Immature natural killer cell (primary cell): Measurements from ENCODE around the gene LRP2. TPM values are rescaled to one million over a fixed set of nuclear protein-coding genes. Genes with fewer than 3 reads are reported as not detected.
"Not testable (repeated sequence)": the region's sequence is repeated elsewhere in the genome, so short reads cannot be mapped to it uniquely, and the experiment has no call there.

Source experiments
- DNase-seq, 3 donors: peaks; one replicate each; pipeline ENCODE4 v3.0.0; 2022; ENCODE audit warnings: mixed read lengths in 1 of 3
- H3K27ac Mint-ChIP-seq, 6 donors: one replicate each; pipeline ENCODE4 v1.8.0; 2020; ENCODE audit warnings: mixed read lengths in 6 of 6, mild to moderate bottlenecking in 5 of 6, inconsistent platforms in 4 of 6, moderate library complexity in 3 of 6
- H3K27me3 Mint-ChIP-seq, 3 donors: one replicate each; pipeline ENCODE4 v1.8.0; 2020 to 2021; ENCODE audit warnings: low read depth in 3 of 3, mild to moderate bottlenecking in 3 of 3, mixed read lengths in 3 of 3, moderate library complexity in 3 of 3, inconsistent platforms in 1 of 3
- H3K36me3 Mint-ChIP-seq, 3 donors: one replicate each; pipeline ENCODE4 v1.8.0; 2020; ENCODE audit warnings: mixed read lengths in 3 of 3, inconsistent platforms in 2 of 3, mild to moderate bottlenecking in 2 of 3
- H3K4me1 Mint-ChIP-seq, 2 donors: one replicate each; pipeline ENCODE4 v1.8.0; 2020; ENCODE audit warnings: inconsistent platforms in 2 of 2, mild to moderate bottlenecking in 2 of 2, mixed read lengths in 2 of 2, moderate library complexity in 1 of 2
- H3K4me3 Mint-ChIP-seq, 5 donors: one replicate each; pipeline ENCODE4 v1.8.0; 2020; ENCODE audit warnings: mild to moderate bottlenecking in 5 of 5, mixed read lengths in 5 of 5, inconsistent platforms in 3 of 5, moderate library complexity in 3 of 5
- H3K9me3 Mint-ChIP-seq, 6 donors: one replicate each; pipeline ENCODE4 v1.8.0; 2020; ENCODE audit warnings: mild to moderate bottlenecking in 6 of 6, mixed read lengths in 6 of 6, inconsistent platforms in 4 of 6, moderate library complexity in 3 of 6
- polyA plus RNA-seq, 3 donors: library from polyadenylated mRNA; unstranded; fragments of 300-500 nt; fragmentation: Illumina TruSeq; gene quantifications; one replicate each; pipeline ENCODE4 v1.2.3, GENCODE V29; 2021

The LRP2 gene
- not detected for polyA plus RNA-seq

DNA sequence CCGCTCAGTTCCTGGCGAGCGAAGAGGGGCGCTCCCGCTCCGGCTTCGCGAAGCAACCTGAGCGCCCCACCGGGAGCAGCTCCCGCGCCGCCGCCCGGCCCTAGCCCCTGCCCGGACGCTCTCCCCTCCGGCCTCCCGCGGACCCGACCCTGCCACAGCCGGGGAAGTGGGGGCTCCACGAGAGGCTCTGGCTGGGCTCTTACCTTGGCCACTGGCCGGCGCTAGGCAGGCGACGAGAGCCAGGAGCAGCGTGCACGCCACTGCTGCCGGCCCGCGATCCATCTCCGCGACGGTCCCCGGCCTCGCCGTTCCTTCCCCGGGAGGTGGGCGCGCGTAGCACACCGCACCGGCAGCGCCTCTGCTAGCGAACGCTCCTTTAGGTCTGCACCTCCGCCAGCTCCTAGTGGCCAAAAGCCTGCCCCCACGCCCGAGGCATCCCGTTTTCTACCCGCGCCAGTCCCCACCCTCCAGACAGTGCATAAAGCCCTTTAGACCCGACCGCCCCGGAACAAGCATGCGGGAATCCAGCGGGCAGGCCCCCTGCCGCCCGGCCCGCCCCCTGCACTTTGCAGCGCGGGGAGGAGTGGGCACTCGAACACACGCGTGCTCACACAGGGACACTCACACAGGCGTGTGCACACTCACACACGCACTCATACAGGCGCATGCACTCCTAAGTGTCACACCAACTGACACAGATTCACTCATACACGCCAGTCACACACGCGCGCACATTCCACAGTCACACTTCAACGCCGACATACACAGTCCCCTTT, at the start of gene LRP2:
TSS of gene LRP2 (minus strand) at position 417 of the 776 bp plus-strand sequence. CDS start at position 282, 135 bp downstream.
- DNase-seq: peak in 2 of 3 donors; percentile 25 to 35
- H3K27me3 Mint-ChIP-seq: peaks cover 5 to 37% (median 19%) of the 10 kb centered on the region in 3 donors
- H3K36me3 Mint-ChIP-seq: peaks cover 0 to 4% (median 0%) of the 10 kb centered on the region in 3 donors

DNA sequence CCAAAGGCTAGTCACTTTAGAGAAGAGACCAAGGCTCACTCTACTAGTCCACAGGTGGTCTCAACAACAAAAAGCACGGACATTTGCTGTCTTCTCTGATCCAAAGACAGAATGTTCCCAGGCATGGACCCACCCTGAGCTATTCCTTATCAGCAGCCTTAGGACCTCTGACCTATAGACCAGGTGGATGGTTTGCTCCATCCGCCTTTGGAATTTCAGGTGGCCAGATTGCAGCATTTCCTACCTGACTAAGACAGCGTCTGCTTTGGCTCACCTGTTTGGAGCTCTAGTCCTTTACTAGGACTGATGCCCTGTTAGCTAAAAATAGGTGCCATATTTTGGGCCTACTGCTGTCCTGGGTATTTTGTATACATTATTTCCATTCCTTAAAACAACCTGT, 44.6 kb upstream of the LRP2 start:
- no peaks in the 10 kb centered on the region for H3K36me3 Mint-ChIP-seq
- H3K27ac Mint-ChIP-seq: no peak overlapping the region
- no peaks in the 10 kb centered on the region for H3K4me1 Mint-ChIP-seq
- DNase-seq: no peak
- peaks cover 0 to 3% (median 2%) of the 10 kb centered on the region in 3 donors for H3K27me3 Mint-ChIP-seq
- H3K4me3 Mint-ChIP-seq: no peak overlapping the region
- no peaks in the 10 kb centered on the region for H3K9me3 Mint-ChIP-seq

More for the DNA sequence above, at the start of gene LRP2:
- Mint-ChIP-seq H3K9me3 (peaks cover 0 to 6% (median 0%) of the 10 kb centered on the region in 6 donors), H3K4me3 (peak within 1 kb of the TSS; percentile 84 to 96 (median 94)), H3K27ac (peak within 1 kb of the TSS in 3 of 6 donors; percentile 14 to 79 (median 26)), H3K4me1 (peaks cover 33 to 35% of the 10 kb centered on the region in 2 donors)

DNA sequence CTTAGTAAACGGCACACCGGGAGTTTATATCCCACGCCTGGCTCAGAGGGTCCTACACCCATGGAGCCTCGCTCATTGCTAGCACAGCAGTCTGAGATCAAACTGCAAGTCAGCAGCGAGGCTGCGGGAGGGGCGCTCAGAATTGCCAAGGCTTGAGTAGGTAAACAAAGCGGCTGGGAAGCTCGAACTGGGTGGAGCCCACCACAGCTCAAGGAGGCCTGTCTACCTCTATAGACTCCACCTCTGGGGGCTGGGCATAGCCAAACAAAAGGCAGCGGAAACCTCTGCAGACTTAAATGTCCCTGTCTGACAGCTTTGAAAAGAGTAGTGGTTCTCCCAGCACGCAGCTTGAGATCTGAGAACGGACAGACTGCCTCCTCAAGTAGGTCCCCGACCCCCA, 37.2 kb upstream of the LRP2 start:
- not testable (repeated sequence) for DNase-seq, H3K27ac Mint-ChIP-seq, H3K4me1 Mint-ChIP-seq, H3K27me3 Mint-ChIP-seq, H3K4me3 Mint-ChIP-seq, H3K9me3 Mint-ChIP-seq, H3K36me3 Mint-ChIP-seq

DNA sequence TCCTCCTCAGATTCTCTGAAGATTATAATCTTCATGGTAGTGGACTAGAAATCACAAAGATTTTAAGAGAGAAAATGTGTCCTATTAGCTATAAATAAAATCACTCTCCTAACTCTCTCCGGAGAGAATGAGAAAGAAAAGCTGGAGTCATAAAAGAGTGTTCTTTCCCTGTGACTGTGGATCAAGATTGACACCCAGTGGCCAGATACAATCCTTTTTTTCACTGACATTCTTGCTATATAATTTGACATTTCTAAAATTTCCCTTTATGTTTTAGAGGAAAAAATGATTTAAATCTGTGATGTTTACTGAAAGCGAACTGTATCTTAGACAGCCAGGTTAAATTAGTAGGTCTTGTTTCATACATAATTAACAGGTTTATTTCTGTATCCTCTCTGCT, 35.4 kb upstream of the LRP2 start:
- DNase-seq: no peak
- no peaks in the 10 kb centered on the region for H3K9me3 Mint-ChIP-seq
- H3K27ac Mint-ChIP-seq: no peak overlapping the region
- H3K4me1 Mint-ChIP-seq: no peaks in the 10 kb centered on the region
- H3K36me3 Mint-ChIP-seq: no peaks in the 10 kb centered on the region
- no peak overlapping the region for H3K4me3 Mint-ChIP-seq
- H3K27me3 Mint-ChIP-seq: peaks cover 2 to 7% (median 6%) of the 10 kb centered on the region in 3 donors

DNA sequence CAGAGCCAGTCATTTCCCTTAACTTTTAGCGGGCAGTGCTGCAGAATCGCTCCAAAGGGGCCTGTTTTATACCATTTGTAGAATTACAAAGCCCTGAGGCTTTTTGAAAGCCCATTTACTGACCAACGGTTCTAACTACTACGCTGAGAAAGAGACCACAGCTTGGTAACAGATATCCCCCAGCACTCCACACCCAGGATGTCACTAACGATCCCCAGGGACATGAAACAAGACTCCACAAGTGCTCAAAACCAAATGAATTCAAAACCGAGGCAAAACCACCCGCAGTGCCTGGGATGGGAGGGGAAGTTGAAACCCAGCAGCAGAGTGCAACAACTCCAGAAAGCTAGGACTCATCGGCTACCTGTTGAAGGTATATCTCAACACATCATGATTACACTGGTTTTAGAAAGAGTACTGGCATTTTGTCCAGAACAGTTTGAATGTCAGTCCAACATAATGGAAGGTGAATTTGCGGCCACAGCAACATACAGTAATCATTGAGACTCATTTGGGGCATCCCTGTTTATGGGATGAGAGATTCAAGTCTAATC, 33.6 kb upstream of the LRP2 start:
- Mint-ChIP-seq H3K4me3 (no peak overlapping the region), H3K27me3 (peaks cover 2 to 9% (median 6%) of the 10 kb centered on the region in 3 donors), H3K27ac (no peak overlapping the region), H3K9me3 (no peaks in the 10 kb centered on the region), H3K4me1 (no peaks in the 10 kb centered on the region), H3K36me3 (no peaks in the 10 kb centered on the region)
- DNase-seq: no peak

DNA sequence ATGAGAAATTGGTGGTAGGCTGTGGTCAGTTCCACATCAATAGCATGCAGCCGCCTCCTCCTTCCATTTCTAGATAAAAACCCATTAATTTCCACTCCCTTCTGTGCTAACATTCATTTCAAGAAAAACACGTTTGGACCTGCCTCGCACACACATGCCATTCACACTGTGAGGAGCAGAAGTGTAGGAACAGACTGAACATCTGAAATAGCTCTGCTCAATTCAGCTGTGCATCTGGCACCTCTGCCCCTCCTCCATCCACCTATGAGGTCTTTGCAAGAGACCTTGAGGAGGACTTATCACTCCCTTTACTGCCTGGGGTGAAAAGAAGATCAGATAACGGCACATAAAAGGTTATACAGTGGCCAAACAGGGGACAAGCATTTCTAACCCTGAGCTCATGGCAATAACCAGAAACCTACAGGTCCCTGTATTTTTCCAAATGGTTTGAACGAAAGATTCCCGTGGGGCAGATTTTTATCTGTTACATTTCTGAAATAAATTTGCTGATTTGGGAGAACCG, 30.8 kb upstream of the LRP2 start:
- no peak for DNase-seq
- Mint-ChIP-seq H3K36me3 (no peaks in the 10 kb centered on the region), H3K27ac (no peak overlapping the region), H3K9me3 (no peaks in the 10 kb centered on the region), H3K27me3 (peaks cover 2 to 6% (median 4%) of the 10 kb centered on the region in 3 donors), H3K4me1 (no peaks in the 10 kb centered on the region), H3K4me3 (no peak overlapping the region)

DNA sequence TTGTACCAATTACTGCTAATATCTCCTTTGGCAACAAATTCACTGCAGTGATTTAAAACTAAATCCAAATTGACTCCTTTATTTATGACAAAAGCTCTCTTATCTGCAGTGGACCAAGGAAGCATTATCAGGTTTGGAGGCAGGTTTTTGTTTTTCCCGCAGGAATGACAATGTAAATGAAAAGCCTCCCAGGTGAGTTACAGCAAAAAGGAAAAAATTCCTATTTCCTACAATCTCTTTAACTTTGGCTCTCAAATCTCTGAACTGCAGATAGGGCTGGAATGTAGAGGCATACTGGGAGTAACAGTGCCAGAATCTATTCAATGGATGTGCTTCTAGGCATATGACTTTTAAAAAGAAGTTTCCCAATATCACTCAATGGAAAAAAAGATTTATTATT, 28.9 kb upstream of the LRP2 start:
- no peak for DNase-seq
- H3K4me3 Mint-ChIP-seq: no peak overlapping the region
- H3K36me3 Mint-ChIP-seq: no peaks in the 10 kb centered on the region
- no peaks in the 10 kb centered on the region for H3K4me1 Mint-ChIP-seq
- H3K9me3 Mint-ChIP-seq: no peaks in the 10 kb centered on the region
- peaks cover 0 to 9% (median 8%) of the 10 kb centered on the region in 3 donors for H3K27me3 Mint-ChIP-seq
- no peak overlapping the region for H3K27ac Mint-ChIP-seq

DNA sequence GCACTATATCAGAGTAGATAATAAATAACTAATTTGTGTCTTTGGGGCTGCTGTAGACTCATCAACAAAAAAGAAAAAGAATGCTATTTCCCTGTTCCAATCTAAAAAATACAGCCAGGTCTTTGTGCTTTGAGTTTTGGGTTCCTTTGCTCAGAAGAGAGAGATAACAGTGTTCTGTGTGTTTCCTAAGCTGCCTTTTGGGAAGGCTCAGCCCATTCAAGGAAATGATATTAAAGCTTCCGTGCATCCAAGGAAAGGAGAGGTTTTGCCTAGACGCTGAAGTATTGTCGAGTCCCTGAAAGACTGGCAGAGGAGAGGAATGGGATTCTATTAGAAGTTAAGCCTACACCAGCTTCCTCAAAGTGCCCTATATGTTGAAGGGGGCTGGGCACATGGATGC, 25.8 kb upstream of the LRP2 start:
- no peak for DNase-seq
- peaks cover 0 to 10% (median 6%) of the 10 kb centered on the region in 3 donors for H3K27me3 Mint-ChIP-seq
- no peak overlapping the region for H3K4me3 Mint-ChIP-seq
- no peak overlapping the region for H3K27ac Mint-ChIP-seq
- no peaks in the 10 kb centered on the region for H3K36me3 Mint-ChIP-seq
- H3K4me1 Mint-ChIP-seq: no peaks in the 10 kb centered on the region
- H3K9me3 Mint-ChIP-seq: no peaks in the 10 kb centered on the region

DNA sequence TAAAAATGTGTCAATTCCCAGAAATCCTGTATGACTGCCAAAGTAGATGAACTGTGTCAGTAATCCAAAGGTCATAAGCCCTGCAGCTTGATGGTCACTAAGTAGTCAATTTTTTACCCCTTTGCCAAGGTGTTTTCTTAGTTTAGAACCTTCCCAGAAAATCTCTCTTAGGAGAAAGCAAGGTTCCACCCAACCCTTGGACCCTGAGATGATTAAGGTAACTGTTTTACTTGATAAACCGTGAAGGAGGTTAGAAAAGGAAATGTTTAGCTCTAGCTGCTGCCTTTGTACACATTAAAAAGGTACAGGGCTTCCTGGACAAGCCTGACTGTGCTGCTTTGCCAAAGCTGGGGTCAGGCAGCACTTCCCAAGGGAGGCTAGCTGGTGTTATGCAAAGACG, 24.4 kb upstream of the LRP2 start:
- no peak overlapping the region for H3K4me3 Mint-ChIP-seq
- no peak for DNase-seq
- H3K27ac Mint-ChIP-seq: no peak overlapping the region
- H3K9me3 Mint-ChIP-seq: no peaks in the 10 kb centered on the region
- no peaks in the 10 kb centered on the region for H3K4me1 Mint-ChIP-seq
- peaks cover 0 to 10% (median 6%) of the 10 kb centered on the region in 3 donors for H3K27me3 Mint-ChIP-seq
- no peaks in the 10 kb centered on the region for H3K36me3 Mint-ChIP-seq

DNA sequence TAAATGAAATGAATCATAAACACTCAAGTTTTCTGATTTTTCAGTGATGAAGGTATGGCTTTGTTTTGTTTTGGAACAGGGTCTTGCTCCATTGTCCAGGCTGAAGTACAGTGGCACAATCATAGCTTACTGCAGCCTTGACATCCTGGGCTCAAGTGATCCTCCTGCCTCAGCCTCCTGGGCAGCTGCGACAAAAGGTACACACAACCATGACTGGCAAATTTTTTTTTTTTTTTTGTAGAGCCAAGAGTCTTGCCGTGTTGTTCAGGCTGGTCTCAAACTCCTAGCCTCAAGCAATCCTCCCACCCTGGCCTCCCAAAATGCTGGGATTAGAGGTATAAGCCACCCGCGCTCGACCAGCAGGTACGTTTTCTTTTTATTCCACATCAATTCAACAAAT, 22.5 kb upstream of the LRP2 start:
- Mint-ChIP-seq H3K36me3 (no peaks in the 10 kb centered on the region), H3K4me1 (no peaks in the 10 kb centered on the region), H3K9me3 (no peaks in the 10 kb centered on the region), H3K27me3 (peaks cover 0 to 11% (median 6%) of the 10 kb centered on the region in 3 donors), H3K4me3 (no peak overlapping the region), H3K27ac (no peak overlapping the region)
- DNase-seq: no peak

DNA sequence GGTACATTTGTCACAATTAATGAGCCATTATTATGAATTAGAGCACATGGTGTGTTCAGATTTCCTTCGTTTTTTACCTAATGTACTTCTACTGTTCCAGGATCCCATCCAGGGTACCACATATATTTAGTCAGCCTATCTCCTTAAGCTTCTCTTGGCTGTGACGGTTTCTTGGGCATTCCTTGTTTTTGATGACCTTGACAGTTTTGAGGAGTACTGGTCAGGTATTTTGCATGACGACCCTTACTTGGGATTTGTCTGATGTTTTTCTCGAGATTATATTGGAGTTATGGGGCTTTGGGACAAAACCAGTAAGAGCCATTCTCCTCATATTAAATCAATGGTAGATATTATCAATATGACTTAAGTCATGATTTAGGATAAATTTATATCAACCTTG, 10.2 kb upstream of the LRP2 start:
- Mint-ChIP-seq H3K36me3 (no peaks in the 10 kb centered on the region), H3K4me1 (no peaks in the 10 kb centered on the region), H3K4me3 (no peak overlapping the region), H3K9me3 (peaks cover 0 to 3% (median 0%) of the 10 kb centered on the region in 6 donors), H3K27me3 (peaks cover 0 to 1% (median 0%) of the 10 kb centered on the region in 3 donors), H3K27ac (no peak overlapping the region)
- no peak for DNase-seq

DNA sequence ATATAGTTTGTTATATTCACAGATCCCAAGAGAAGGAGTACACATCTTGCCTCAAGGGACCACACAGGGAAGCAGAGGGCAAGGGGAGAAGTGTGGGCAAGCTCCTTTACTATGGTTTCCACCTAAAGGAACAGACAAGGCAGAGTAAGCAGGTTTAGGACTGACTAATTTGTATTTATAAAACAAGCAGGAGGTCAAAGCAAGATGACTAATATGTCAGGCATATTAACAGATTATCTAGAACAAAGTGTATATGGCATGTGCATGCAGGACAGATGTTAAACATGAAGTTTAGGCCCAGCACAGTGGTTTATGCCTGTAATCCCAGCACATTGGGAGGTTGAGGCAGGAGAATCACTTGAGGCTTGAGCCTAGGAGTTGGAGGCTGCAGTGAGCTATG, 3.7 kb upstream of the LRP2 start:
- Mint-ChIP-seq H3K4me3 (no peak overlapping the region), H3K4me1 (peaks cover 33 to 35% of the 10 kb centered on the region in 2 donors), H3K36me3 (peaks cover 0 to 4% (median 0%) of the 10 kb centered on the region in 3 donors), H3K9me3 (peaks cover 0 to 3% (median 0%) of the 10 kb centered on the region in 6 donors), H3K27me3 (peaks cover 2 to 23% (median 18%) of the 10 kb centered on the region in 3 donors), H3K27ac (peak overlapping the region in 1 of 6 donors; percentile 10)
- DNase-seq: no peak

DNA sequence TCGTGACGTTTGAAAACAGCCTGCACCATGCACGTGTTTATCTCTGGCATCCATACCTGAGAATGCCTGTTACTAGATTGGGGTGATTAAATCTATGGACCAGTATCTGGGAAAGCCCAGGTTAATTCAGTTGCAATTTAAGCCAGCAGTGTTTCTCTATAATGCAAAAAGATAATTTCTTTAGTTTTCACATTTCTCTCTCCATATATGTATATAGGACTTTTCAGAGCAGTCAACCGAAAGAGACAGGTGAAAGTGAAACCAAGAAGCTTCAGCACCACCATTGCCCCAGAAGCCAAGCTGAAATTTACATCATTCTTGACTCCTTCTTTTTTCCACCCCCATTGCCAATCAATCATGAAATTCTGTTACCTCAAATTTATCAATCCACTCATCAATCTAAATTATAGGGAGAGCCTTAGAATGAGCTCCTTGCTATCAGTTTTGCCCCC, 2.7 kb upstream of the LRP2 start:
- Mint-ChIP-seq H3K9me3 (peaks cover 0 to 3% (median 0%) of the 10 kb centered on the region in 6 donors), H3K27ac (peak overlapping the region in 4 of 6 donors; percentile 30 to 76 (median 62)), H3K27me3 (peaks cover 2 to 25% (median 19%) of the 10 kb centered on the region in 3 donors), H3K36me3 (peaks cover 0 to 4% (median 0%) of the 10 kb centered on the region in 3 donors), H3K4me1 (peaks cover 33 to 35% of the 10 kb centered on the region in 2 donors), H3K4me3 (peak overlapping the region; percentile 84 to 96 (median 94))
- peak in 2 of 3 donors; percentile 17 to 28 for DNase-seq

DNA sequence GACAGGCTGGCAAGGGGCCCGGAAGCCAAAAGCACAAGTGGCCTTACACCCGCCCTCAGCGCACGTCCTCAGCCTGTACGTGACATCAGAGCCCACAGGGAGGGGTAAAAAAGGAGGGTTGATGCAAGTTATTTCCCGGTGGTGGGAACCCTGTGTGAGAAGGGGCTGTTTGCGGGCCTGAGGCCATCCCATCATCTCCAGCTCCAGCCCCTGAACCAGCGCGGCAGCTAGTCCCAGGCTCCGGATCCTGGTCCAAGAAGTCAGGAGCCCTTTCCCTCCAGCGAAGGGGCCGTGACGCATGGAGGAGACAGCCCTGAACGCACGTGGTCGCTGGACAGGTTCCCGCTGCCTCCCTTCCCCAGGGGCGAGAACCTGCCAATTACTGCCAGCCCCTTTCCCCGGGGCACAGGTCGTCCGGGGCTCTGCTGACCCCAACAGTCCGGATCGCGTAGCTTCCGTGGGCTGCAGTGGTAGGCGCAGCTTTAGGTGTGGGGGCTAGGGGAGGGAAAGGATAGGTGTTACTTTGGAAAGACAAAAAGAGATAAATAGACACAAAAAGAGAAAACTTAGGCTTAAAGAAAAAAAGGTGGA, 1.3 kb upstream of the LRP2 start:
- Mint-ChIP-seq H3K27ac (peak overlapping the region in 2 of 6 donors; percentile 36 to 74), H3K36me3 (peaks cover 0 to 4% (median 0%) of the 10 kb centered on the region in 3 donors), H3K4me3 (peak overlapping the region; percentile 84 to 96 (median 94)), H3K9me3 (peaks cover 0 to 6% (median 0%) of the 10 kb centered on the region in 6 donors), H3K27me3 (peaks cover 3 to 29% (median 19%) of the 10 kb centered on the region in 3 donors), H3K4me1 (peaks cover 33 to 35% of the 10 kb centered on the region in 2 donors)
- DNase-seq: peak; percentile 32 to 52 (median 51)
